ENCODE measurements around the gene RNF43. TPM values are rescaled to one million over a fixed set of nuclear protein-coding genes. Genes with fewer than 3 reads are reported as not detected.

The RNF43 gene
- total and polyA plus RNA-seq, 2 of the 13 experiments (the other 11 are each of a cell fraction or from before 2014, with no cell fraction given): 31.0 to 53.4 TPM

GRCh38 chr17:58412961-58413586, 4.3 kb downstream of the RNF43 start (continued):
- TF ChIP-seq ZNF766 (CRISPR knock-in tag; IDR thresholded peaks at IDR 0.05; ENCODE audit: borderline replicate concordance) (no peak), ZNF570 (CRISPR knock-in tag; IDR thresholded peaks at IDR 0.05; ENCODE audit: borderline replicate concordance) (no peak), ZHX1 (CRISPR knock-in tag; IDR thresholded peaks at IDR 0.05; ENCODE audit: low read depth) (no peak), ZGPAT (CRISPR knock-in tag; IDR thresholded peaks at IDR 0.05) (peak; percentile 58; the same call in 1 of the 2 replicates), KIAA2018 (CRISPR knock-in tag; IDR thresholded peaks at IDR 0.05; ENCODE audit: borderline replicate concordance) (no peak), ZNF644 (CRISPR knock-in tag; IDR thresholded peaks at IDR 0.05; ENCODE audit: low read depth) (peak; percentile 73), NAIF1 (CRISPR knock-in tag; IDR thresholded peaks at IDR 0.05; ENCODE audit: borderline replicate concordance) (no peak), ZNF83 (CRISPR knock-in tag; IDR thresholded peaks at IDR 0.05; ENCODE audit: borderline replicate concordance) (no peak), ATF5 (CRISPR knock-in tag; IDR thresholded peaks at IDR 0.05; ENCODE audit: low read depth) (no peak), WIZ (CRISPR knock-in tag; IDR thresholded peaks at IDR 0.05) (no peak), THAP7 (CRISPR knock-in tag; IDR thresholded peaks at IDR 0.05) (no peak), NCOA2 (CRISPR knock-in tag; IDR thresholded peaks at IDR 0.05) (peak; percentile 82), TBX3 (IDR thresholded peaks at IDR 0.05; ENCODE audit: borderline replicate concordance) (no peak), ZNF546 (CRISPR knock-in tag; conservative IDR thresholded peaks at IDR 0.05) (no peak), ZNF724P (CRISPR knock-in tag; IDR thresholded peaks at IDR 0.05; ENCODE audit: borderline replicate concordance) (no peak)
